Skeletal muscle tissue (tissue), 4 donors: Measurements from ENCODE around the gene RAP1GAP. TPM values are rescaled to one million over a fixed set of nuclear protein-coding genes. Genes with fewer than 3 reads are reported as not detected.

Experiments used
- H3K27ac ChIP-seq: one replicate; pipeline ENCODE4 v1.7.0; 2013; ENCODE audit warnings: mild to moderate bottlenecking, low read depth, low read length, inconsistent platforms
- H3K27me3 ChIP-seq, 3 donors: one replicate each; pipeline ENCODE4 v1.7.0; 2013; ENCODE audit warnings: low read length in 3 of 3; ENCODE audit not compliant: control insufficient read depth in 3 of 3, insufficient read depth in 3 of 3
- H3K36me3 ChIP-seq, 3 donors: one replicate each; pipeline ENCODE4 v1.7.0; 2013; ENCODE audit warnings: low read length in 3 of 3; ENCODE audit not compliant: control insufficient read depth in 3 of 3, insufficient read depth in 3 of 3
- H3K4me1 ChIP-seq, 3 donors: one replicate each; pipeline ENCODE4 v1.7.0; 2013; ENCODE audit warnings: low read length in 3 of 3, mild to moderate bottlenecking in 3 of 3; ENCODE audit not compliant: control insufficient read depth in 3 of 3, insufficient read depth in 3 of 3
- H3K4me3 ChIP-seq, 3 donors: one replicate each; pipeline ENCODE4 v1.7.0; 2013; ENCODE audit warnings: low read length in 3 of 3
- H3K9ac ChIP-seq, 3 donors: one replicate each; pipeline ENCODE4 v1.7.0; 2013; ENCODE audit warnings: low read length in 3 of 3, mild to moderate bottlenecking in 3 of 3, moderate library complexity in 2 of 3, low read depth in 1 of 3
- H3K9me3 ChIP-seq, 3 donors: one replicate each; pipeline ENCODE4 v1.7.0; 2013; ENCODE audit warnings: low read length in 3 of 3; ENCODE audit not compliant: control insufficient read depth in 3 of 3
- total RNA-seq: library from RNA; depleted of rRNA; stranded (reverse); fragments of >200 nt; gene quantifications from one replicate; pipeline ENCODE4 v1.2.3, GENCODE V29; 2014
- donor health status: Osteomylitis.

RAP1GAP gene
- total RNA-seq, 1 donor from 2014 or later = 1.0 TPM

GRCh38 chr1:21662426-21663247 is 6.5 kb downstream of the RAP1GAP start:
- no peaks in the 10 kb centered on the region for H3K9me3 ChIP-seq
- H3K4me3 ChIP-seq = no peak overlapping the region
- H3K27me3 ChIP-seq = peaks cover 44 to 65% (median 59%) of the 10 kb centered on the region in 3 donors
- no peak overlapping the region for H3K9ac ChIP-seq
- no peak overlapping the region for H3K27ac ChIP-seq
- H3K36me3 ChIP-seq = no peaks in the 10 kb centered on the region
- H3K4me1 ChIP-seq = peaks cover 0 to 4% (median 2%) of the 10 kb centered on the region in 3 donors

DNA sequence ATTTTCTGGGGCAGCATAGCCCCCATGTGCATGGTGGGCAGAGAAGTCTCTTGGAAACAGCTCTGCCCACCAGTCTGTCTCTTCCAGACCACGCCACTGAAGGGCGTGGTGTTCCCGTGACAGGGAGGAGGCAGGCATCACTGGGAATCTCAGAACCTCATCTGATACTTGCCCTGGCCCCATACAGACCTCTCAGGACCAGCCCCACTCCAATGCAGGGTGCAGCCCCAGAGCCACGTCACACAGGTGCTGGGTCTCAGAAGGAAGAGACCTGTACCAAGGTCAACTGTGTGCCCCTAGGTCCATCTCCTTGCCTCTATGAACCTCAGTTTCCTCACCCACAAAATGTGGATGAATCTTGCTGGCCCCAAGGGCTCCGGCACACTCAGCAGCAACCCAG is 7.3 kb downstream of the RAP1GAP start:
- no peak overlapping the region for H3K27ac ChIP-seq
- H3K4me3 ChIP-seq = no peak overlapping the region
- H3K36me3 ChIP-seq = no peaks in the 10 kb centered on the region
- peaks cover 0 to 4% (median 2%) of the 10 kb centered on the region in 3 donors for H3K4me1 ChIP-seq
- H3K27me3 ChIP-seq = peaks cover 36 to 57% (median 53%) of the 10 kb centered on the region in 3 donors
- H3K9me3 ChIP-seq = no peaks in the 10 kb centered on the region
- H3K9ac ChIP-seq = no peak overlapping the region

DNA sequence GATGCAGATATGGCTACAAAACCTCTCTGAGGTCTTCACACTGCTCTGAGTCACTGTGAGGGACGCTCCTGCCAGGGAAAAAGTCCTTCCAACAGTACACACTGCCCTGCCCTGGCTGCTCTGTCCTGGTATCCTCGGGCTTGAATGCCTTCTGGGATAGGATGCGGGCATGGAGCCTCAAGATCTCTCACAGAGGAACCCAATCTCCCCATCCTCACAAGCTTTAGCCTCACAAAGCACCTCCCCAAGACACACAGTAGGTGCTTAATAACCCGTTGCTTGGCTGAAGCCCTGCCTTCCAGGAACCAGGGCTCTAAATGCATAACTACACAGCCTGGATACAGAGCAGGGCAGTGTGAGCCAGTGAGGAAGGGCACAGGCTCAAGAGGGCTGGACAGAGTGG is 9.2 kb downstream of the RAP1GAP start:
- peaks cover 0 to 4% (median 2%) of the 10 kb centered on the region in 3 donors for H3K4me1 ChIP-seq
- peaks cover 28 to 38% (median 36%) of the 10 kb centered on the region in 3 donors for H3K27me3 ChIP-seq
- no peak overlapping the region for H3K4me3 ChIP-seq
- H3K9ac ChIP-seq = no peak overlapping the region
- no peak overlapping the region for H3K27ac ChIP-seq
- no peaks in the 10 kb centered on the region for H3K36me3 ChIP-seq
- H3K9me3 ChIP-seq = no peaks in the 10 kb centered on the region

- Histone ChIP-seq H3K9ac (no peak overlapping the region), H3K36me3 (no peaks in the 10 kb centered on the region), H3K4me3 (no peak overlapping the region), H3K27ac (no peak overlapping the region), H3K4me1 (peaks cover 0 to 4% (median 2%) of the 10 kb centered on the region in 3 donors), H3K27me3 (peaks cover 28 to 32% (median 31%) of the 10 kb centered on the region in 3 donors), H3K9me3 (no peaks in the 10 kb centered on the region)
Measured at GRCh38 chr1:21659099-21659923, 9.8 kb downstream of the RAP1GAP start.

- Histone ChIP-seq H3K4me3 (no peak overlapping the region), H3K27ac (no peak overlapping the region)
Measured at GRCh38 chr1:21657456-21658190, 11.5 kb downstream of the RAP1GAP start.

DNA sequence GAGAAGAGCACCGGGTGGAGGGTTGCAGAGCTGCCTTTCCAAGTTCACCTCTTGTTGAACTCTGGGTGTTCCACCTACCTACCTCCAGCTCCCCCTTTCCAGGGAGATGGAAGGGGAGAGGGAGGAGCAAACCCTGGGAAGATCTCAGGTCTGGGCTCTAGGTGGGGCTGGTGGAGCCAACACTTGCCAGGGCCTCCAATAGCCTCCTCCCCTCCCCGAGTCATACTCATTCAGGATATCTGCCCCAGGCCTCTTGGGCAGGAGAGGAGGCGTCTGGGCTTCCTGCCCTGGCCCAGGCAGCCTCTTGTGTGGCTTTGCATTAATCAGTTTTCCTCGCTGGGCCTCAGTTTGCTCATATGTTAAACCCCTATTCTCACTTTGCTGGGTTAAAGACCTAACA is 13.4 kb downstream of the RAP1GAP start:
- no peak overlapping the region for H3K9ac ChIP-seq
- peaks cover 27 to 35% (median 27%) of the 10 kb centered on the region in 3 donors for H3K27me3 ChIP-seq
- no peak overlapping the region for H3K27ac ChIP-seq
- H3K36me3 ChIP-seq = no peaks in the 10 kb centered on the region
- no peak overlapping the region for H3K4me3 ChIP-seq
- peaks cover 2 to 11% (median 7%) of the 10 kb centered on the region in 3 donors for H3K4me1 ChIP-seq
- no peaks in the 10 kb centered on the region for H3K9me3 ChIP-seq

More at GRCh38 chr1:21657456-21658190, 11.5 kb downstream of the RAP1GAP start:
- no peaks in the 10 kb centered on the region for H3K9me3 ChIP-seq
- no peak overlapping the region for H3K9ac ChIP-seq
- H3K27me3 ChIP-seq = peaks cover 18 to 29% (median 25%) of the 10 kb centered on the region in 3 donors
- no peaks in the 10 kb centered on the region for H3K36me3 ChIP-seq
- peaks cover 0 to 4% (median 2%) of the 10 kb centered on the region in 3 donors for H3K4me1 ChIP-seq

- no peaks in the 10 kb centered on the region for H3K9me3 ChIP-seq
- no peak overlapping the region for H3K4me3 ChIP-seq
- no peak overlapping the region for H3K9ac ChIP-seq
- H3K27me3 ChIP-seq = peaks cover 28 to 35% (median 32%) of the 10 kb centered on the region in 3 donors
- H3K27ac ChIP-seq = no peak overlapping the region
- H3K4me1 ChIP-seq = peaks cover 2 to 12% (median 7%) of the 10 kb centered on the region in 3 donors
- no peaks in the 10 kb centered on the region for H3K36me3 ChIP-seq
Measured at GRCh38 chr1:21655259-21655658, 13.9 kb downstream of the RAP1GAP start.

DNA sequence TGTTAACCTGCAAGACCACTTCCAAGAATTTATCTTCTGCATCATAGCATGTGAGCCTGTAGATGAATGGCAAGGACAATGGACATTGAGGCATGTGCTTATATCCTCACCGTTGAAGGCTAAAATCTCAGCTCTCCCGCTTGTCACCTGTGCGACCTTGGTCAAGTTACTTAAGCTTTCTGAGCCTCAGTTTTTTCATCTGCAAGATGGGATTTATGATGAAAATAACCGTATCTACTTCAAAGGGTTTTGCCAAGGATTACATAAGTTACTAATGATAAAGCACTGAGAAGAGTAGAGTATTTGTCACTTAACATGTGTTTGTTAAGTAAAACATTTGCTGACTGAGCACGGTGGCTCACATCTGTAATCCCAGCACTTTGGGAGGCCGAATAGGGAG is 14.9 kb downstream of the RAP1GAP start:
- Histone ChIP-seq H3K27me3 (peaks cover 24 to 40% (median 33%) of the 10 kb centered on the region in 3 donors), H3K27ac (no peak overlapping the region), H3K36me3 (no peaks in the 10 kb centered on the region), H3K9me3 (no peaks in the 10 kb centered on the region), H3K4me1 (peaks cover 0 to 9% (median 7%) of the 10 kb centered on the region in 3 donors), H3K9ac (no peak overlapping the region), H3K4me3 (no peak overlapping the region)

DNA sequence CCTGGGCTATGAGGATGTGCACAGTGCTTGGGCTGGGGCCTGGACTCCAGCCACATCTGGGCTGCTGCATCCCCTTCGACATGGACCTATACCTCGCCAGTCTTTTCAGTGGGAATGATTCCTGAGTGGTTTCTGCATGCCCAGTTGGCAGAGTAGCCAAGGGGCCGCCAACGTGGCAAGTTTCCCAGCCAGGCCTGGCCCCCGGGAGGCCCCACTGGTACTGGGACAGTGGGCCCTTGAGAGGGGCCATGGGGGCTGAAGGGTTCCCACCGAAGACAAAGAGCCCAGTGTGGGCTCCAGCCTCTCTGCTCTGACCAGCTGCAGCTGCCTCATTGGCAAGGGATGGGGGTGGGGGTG is 15.4 kb downstream of the RAP1GAP start:
- H3K4me1 ChIP-seq = peaks cover 0 to 9% (median 7%) of the 10 kb centered on the region in 3 donors
- H3K27me3 ChIP-seq = peaks cover 29 to 44% (median 36%) of the 10 kb centered on the region in 3 donors
- H3K9ac ChIP-seq = no peak overlapping the region
- H3K9me3 ChIP-seq = no peaks in the 10 kb centered on the region
- no peak overlapping the region for H3K27ac ChIP-seq
- no peak overlapping the region for H3K4me3 ChIP-seq
- no peaks in the 10 kb centered on the region for H3K36me3 ChIP-seq
